Measurements from ENCODE around the gene CNGA4.

DNA sequence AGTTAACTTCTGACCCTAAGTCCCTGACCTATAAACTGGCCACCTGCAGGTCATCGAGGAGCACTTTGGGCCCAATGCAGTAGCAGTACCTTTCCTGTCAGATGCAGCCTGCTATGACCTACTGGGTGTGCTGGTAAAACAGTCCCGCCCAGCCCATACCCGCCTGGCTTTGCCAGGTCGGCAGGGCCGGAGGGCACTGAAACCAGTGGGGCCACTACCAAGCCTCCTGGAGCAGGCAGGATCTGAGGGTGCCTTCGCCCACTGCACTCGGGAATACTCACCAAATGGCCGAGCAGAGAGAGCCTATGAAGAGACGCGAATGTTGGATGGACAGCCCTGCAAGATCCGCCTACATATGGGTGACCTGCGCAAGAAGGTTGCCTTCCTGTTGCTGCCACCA is 29.1 kb upstream of the CNGA4 start:
- TF ChIP-seq, protein P1, sequence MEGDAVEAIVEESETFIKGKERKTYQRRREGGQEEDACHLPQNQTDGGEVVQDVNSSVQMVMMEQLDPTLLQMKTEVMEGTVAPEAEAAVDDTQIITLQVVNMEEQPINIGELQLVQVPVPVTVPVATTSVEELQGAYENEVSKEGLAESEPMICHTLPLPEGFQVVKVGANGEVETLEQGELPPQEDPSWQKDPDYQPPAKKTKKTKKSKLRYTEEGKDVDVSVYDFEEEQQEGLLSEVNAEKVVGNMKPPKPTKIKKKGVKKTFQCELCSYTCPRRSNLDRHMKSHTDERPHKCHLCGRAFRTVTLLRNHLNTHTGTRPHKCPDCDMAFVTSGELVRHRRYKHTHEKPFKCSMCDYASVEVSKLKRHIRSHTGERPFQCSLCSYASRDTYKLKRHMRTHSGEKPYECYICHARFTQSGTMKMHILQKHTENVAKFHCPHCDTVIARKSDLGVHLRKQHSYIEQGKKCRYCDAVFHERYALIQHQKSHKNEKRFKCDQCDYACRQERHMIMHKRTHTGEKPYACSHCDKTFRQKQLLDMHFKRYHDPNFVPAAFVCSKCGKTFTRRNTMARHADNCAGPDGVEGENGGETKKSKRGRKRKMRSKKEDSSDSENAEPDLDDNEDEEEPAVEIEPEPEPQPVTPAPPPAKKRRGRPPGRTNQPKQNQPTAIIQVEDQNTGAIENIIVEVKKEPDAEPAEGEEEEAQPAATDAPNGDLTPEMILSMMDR (IDR thresholded peaks at IDR 0.05; ENCODE audit: borderline replicate concordance, extremely low read depth, low read length, poor library complexity, severe bottlenecking), result no peak
- no peak for TF ChIP-seq EZH2 (IDR thresholded peaks at IDR 0.05; ENCODE audit: borderline replicate concordance, low read depth, low read length, severe bottlenecking)
